Measurements from ENCODE around the gene KIAA1755.
"Not testable (repeated sequence)": the region's sequence is repeated elsewhere in the genome, so short reads cannot be mapped to it uniquely, and the experiment has no call there.

Gene KIAA1755

GRCh38 chr20:38290829-38291814 lies 30.6 kb upstream of the KIAA1755 start:
- DNase-seq (ENCODE audit: low read depth, low spot score), result peak; percentile 98

- DNase-seq (ENCODE audit: low read depth, low spot score), result peak; percentile 95
Measured at GRCh38 chr20:38286586-38287531, 26.3 kb upstream of the KIAA1755 start.

DNA sequence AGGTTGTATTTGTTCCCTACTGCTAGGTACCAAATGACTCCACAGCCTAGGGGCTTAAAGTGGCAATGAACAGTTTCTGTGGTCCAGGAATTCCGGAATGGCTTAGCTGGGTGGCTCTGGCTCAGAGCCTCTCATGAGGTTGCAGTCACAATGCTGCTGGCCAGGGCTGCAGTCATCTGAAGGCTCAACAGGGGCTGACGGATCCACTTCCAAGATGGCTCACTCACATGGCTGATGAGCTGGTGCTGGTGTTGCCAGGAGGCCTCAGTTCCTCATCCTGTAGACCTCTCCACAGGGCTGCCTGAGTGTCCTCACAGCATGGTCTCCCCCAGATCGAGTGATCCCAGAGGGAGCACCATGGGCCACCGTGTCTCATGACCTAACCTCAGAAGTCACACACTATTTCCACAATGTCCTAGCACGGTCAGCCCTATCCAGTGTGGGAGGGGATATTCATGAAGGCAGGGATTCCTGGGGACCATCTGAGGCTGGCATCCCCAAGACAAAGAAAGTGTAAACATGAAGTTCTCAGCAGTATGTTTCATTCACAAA lies 24.4 kb upstream of the KIAA1755 start:
- DNase-seq (ENCODE audit: low read depth, low spot score), result no peak

- not testable (repeated sequence) for DNase-seq (ENCODE audit: low read depth, low spot score)
Measured at GRCh38 chr20:38284066-38284650, 23.6 kb upstream of the KIAA1755 start.

DNA sequence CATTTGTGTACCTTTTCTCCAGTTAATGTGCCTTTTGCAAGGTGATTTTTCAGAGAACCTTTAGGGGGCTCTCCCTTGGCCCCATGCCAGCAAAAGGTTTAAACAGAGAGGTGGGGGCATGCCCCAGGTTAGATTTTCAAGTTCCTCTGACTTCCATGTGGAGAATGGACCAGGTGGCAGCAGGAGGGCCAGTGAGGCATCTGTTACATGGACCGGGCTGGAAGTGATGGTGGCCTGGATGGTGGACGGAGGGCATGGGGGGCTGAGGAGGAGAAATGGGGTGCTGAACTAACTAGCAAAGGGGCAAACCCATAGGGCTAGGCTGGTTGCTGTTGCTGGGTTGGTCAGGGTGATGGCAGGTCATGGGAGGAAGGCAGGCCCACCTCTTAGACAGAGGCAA lies 22.7 kb upstream of the KIAA1755 start:
- no peak for DNase-seq (ENCODE audit: low read depth, low spot score)

DNA sequence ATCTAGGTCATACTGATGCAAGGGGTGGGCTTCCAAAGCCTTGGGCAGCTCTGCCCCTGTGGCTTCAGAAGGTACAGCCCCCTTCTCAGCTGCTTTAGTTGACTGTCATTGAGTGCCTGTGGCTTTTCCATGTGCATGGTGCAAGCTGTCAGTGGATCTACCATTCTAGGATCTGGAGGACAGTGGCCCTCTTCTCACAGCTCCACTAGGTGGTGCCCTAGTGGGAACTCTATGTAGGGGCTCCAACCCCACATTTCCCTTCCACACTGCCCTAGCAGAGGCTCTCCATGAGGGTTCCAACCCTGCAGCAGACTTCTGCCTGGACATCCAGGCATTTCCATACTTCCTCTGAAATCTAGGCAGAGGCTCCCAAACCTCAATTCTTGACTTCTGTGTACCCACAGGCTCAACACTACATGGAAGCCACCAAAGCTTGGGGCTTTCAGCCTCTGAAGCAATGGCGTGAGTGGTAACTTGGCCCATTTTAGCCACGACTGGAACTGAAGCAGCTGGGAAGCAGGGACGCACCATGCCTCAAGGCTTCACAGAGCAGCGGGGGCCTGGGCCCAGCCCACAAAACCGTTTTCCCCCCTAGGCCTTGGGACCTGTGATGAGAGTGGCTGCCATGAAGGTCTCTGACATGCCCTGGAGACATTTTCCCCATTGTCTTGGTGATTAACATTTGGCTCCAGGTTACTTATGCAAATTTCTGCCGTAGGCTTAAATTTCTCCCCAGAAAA lies 20.8 kb upstream of the KIAA1755 start:
- not testable (repeated sequence) for DNase-seq (ENCODE audit: low read depth, low spot score)

GRCh38 chr20:38278763-38279162 lies 18.2 kb upstream of the KIAA1755 start:
- no peak for DNase-seq (ENCODE audit: low read depth, low spot score)

GRCh38 chr20:38278131-38278530 lies 17.6 kb upstream of the KIAA1755 start:
- DNase-seq (ENCODE audit: low read depth, low spot score), result peak; percentile 92

DNA sequence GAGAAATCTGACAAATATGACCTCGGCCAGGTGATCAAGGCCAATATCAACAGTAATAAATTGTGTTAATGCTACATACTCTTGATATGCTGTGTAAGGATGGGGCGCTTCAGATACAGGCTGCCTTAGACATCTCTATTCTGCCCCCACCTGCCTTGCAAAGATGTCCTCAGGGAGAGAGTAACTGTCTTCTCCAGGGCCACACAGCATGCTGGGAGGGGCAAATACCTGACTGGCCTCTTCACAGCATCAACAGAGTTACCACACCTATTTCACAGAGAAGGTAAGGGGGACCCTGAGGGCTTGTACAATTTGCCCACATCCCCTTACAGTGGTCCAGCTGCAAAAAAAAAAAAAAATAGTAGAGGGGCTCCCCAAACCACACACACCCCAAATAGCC lies 17.2 kb upstream of the KIAA1755 start:
- no peak for DNase-seq (ENCODE audit: low read depth, low spot score)

- DNase-seq (ENCODE audit: low read depth, low spot score), result no peak
Measured at GRCh38 chr20:38277285-38277684, 16.8 kb upstream of the KIAA1755 start.

- DNase-seq (ENCODE audit: low read depth, low spot score), result no peak
Measured at GRCh38 chr20:38275815-38276550, 15.4 kb upstream of the KIAA1755 start.

DNA sequence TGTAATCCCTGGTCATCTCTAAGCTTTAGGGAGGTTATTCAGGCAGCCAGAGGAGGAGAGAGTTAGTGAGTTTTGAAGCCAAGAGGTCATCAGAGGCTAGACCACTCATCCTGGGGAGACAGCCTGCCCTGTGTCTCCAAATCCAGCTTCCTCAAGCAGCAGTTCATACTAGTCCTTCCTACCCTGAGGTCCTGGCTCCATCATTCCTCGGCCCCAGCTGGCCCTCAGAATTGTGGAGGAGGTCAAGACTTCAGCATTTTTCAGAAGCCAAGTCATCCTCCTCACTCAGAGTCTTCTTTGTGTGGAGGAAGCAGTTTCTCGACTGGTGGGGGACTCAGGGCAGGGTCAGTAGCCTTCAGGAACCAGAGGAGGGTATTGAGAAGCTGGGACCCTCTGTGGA lies 12.4 kb upstream of the KIAA1755 start:
- no peak for DNase-seq (ENCODE audit: low read depth, low spot score)

- DNase-seq (ENCODE audit: low read depth, low spot score), result no peak
Measured at GRCh38 chr20:38272398-38272797, 11.9 kb upstream of the KIAA1755 start.

DNA sequence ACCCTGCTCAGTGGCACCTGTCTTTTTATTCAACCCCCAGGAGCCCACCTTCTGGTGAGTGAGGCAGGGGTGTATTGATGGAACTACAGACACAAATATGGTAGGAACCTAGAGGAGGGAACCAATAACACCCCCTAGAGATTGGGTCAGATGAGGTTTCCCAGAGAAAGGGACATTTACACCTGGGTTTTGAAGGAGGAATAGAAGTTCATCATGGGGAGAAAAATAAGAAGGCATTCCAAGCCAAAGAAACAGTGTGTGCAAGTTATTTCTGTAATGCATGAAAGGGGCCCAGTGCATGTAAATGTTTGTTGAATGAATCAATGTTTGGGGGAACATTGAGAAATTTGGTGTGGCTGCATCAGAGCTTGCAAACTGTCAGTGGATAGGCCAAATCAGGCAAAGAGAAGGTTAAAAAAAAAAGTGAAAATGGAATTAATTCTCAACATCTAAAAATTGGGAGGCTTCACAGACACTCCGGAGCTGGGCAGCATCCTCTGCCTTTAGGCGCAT lies 11.1 kb upstream of the KIAA1755 start:
- no peak for DNase-seq (ENCODE audit: low read depth, low spot score)

DNA sequence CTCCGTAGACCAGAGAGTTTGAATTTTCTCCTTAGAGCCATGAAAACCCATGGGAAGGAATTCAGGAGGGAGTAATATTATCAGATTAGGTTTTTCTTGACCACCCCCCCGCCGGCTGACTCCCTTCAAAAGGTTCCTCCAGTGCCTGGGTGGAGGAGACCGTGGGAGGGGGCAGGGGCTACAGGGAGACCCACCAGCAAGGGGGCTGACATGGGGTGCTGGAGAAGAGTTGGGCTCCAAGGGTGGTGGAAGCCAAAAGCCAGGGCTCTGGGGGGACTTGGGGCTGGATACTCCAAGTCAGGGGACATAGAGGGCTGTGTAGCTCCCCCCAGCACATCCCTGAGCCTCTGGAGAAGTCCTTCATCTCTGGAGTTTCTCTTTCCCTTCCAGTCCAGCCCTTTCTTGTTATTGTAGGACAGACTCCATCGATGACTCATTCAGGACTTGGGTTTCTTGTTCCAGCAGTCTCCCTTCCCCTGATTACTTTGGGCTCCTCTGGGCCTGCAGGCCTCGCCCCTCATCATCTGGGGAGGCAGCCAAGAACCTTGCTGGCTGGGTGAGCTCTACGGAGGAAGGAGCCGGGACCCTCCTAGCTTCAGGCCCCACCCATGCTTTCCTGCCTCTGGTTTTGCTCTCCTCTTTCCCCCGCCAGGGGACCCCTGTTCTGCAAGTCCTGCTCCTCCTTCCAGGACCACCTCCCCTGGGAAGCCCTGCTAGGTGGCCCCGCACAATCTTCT lies 10.5 kb upstream of the KIAA1755 start:
- peak; percentile 95 for DNase-seq (ENCODE audit: low read depth, low spot score)

DNA sequence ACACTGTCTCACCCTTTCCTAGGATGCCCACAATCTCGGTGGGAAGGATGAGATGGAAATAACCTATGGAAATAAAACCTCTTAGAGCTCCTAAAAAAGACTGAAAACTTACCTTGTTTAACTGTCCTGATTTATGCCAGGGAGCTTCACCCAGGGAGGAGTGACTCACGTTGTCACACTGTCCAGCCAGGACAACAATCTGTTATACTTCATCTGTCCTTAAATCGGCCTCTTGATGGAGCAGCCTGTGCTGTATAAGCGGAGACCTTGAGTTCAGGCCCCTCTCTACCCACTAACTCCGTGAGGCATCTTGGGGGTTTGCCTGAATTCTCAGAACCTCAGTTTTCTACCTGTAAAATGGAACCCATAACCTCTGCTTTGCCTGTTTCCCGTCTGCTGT lies 9.2 kb upstream of the KIAA1755 start:
- no peak for DNase-seq (ENCODE audit: low read depth, low spot score)

DNA sequence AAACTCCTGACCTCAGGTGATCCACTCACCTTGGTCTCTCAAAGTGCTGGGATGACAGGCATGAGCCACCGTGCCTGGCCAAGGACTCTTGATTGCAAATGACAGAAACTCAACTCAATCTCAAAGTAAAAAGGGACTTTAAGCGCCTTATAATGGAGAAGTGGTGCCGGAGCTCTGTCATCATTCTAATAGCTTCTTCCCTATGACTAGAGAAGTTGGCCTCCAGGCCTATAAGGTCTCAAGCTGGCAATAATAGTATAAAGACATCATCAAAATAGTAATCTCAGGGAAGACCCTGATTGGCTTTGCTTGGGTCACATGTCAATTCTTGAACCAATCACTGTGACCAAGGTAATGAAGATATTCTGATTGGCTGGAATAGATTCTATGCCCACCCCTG lies 8.5 kb upstream of the KIAA1755 start:
- no peak for DNase-seq (ENCODE audit: low read depth, low spot score)

- DNase-seq (ENCODE audit: low read depth, low spot score), result no peak
Measured at GRCh38 chr20:38267901-38268514, 7.5 kb upstream of the KIAA1755 start.

GRCh38 chr20:38267296-38267695 lies 6.8 kb upstream of the KIAA1755 start:
- no peak for DNase-seq (ENCODE audit: low read depth, low spot score)

All from smooth muscle cell of the brain vasculature (primary cell).